H1 (cell line): ENCODE data around the gene ZNF70.

Source experiments
- CREB1 ChIP-seq: IDR thresholded peaks from 2 replicates; pipeline ENCODE4 v1.6.1; 2012; ENCODE audit warnings: inconsistent platforms
- CTBP2 ChIP-seq: IDR thresholded peaks from 2 replicates; pipeline ENCODE4 v1.7.0; 2011; ENCODE audit warnings: borderline replicate concordance, mild to moderate bottlenecking, moderate library complexity, mixed read lengths, low read length; ENCODE audit not compliant: insufficient read depth, insufficient read length
- EP300 ChIP-seq, 2 experiments: IDR thresholded peaks; 1 replicate in 1 of 2; 2 replicates in 1 of 2; pipeline ENCODE4 v1.6.1; 2011 to 2012; ENCODE audit warnings: low read depth in 2 of 2, low read length in 2 of 2, mild to moderate bottlenecking in 2 of 2, borderline replicate concordance in 1 of 2, inconsistent platforms in 1 of 2, moderate library complexity in 1 of 2
- EZH2 ChIP-seq: fragments of 200-600 bp; sonication (generic); IDR thresholded peaks from 2 replicates; pipeline ENCODE4 v1.7.1; 2012; ENCODE audit warnings: low read depth, mild to moderate bottlenecking, moderate library complexity, low read length, inconsistent platforms; ENCODE audit not compliant: severe bottlenecking
- JUN ChIP-seq: IDR thresholded peaks from 2 replicates; pipeline ENCODE4 v1.6.1; 2011; ENCODE audit warnings: low read depth, mild to moderate bottlenecking, improper control_type of control experiment, low read length
- JUND ChIP-seq: IDR thresholded peaks from 2 replicates; pipeline ENCODE4 v1.6.1; 2011; ENCODE audit warnings: mild to moderate bottlenecking, improper control_type of control experiment, low read length
- POLR2A ChIP-seq, 2 experiments: IDR thresholded peaks; 1 replicate in 1 of 2; 2 replicates in 1 of 2; pipeline ENCODE4 v1.6.1; 2011; ENCODE audit warnings: low read depth in 2 of 2, low read length in 2 of 2, mild to moderate bottlenecking in 2 of 2; ENCODE audit errors: control extremely low read depth in 1 of 2
- POLR2AphosphoS5 ChIP-seq: IDR thresholded peaks from 2 replicates; pipeline ENCODE4 v1.6.1; 2011; ENCODE audit warnings: low read depth, low read length
- RAD21 ChIP-seq, 2 experiments: IDR thresholded peaks in 1 of 2; conservative IDR thresholded peaks in 1 of 2; 2 replicates each; pipeline ENCODE4 v1.6.1; 2011; ENCODE audit warnings: low read depth in 2 of 2, low read length in 2 of 2, improper control_type of control experiment in 1 of 2, inconsistent platforms in 1 of 2, mild to moderate bottlenecking in 1 of 2, moderate library complexity in 1 of 2
- SIN3A ChIP-seq, 2 experiments: IDR thresholded peaks in 1 of 2; conservative IDR thresholded peaks in 1 of 2; 2 replicates each; pipeline ENCODE4 v1.6.1; 2011 to 2012; ENCODE audit warnings: low read length in 2 of 2, improper control_type of control experiment in 1 of 2, low read depth in 1 of 2, mild to moderate bottlenecking in 1 of 2
- SUZ12 ChIP-seq: fragments of 200-600 bp; sonication (generic); IDR thresholded peaks from 2 replicates; pipeline ENCODE4 v1.6.1; 2012; ENCODE audit warnings: mild to moderate bottlenecking, inconsistent platforms, low read length, moderate library complexity, mixed read lengths
- TAF1 ChIP-seq: IDR thresholded peaks from 2 replicates; pipeline ENCODE4 v1.6.1; 2011; ENCODE audit warnings: mild to moderate bottlenecking, low read depth, low read length
- TF ChIP-seq, protein P1 (sequence below), 3 experiments: IDR thresholded peaks; 1 replicate in 2 of 3; 2 replicates in 1 of 3; pipeline versions ENCODE4 v1.5.1 to v1.6.1; 2011; ENCODE audit warnings: low read length in 3 of 3, mild to moderate bottlenecking in 3 of 3, inconsistent platforms in 2 of 3, low read depth in 1 of 3, moderate library complexity in 1 of 3; ENCODE audit not compliant: insufficient read depth in 1 of 3; ENCODE audit errors: control extremely low read depth in 1 of 3
- TF ChIP-seq, protein P2 (sequence below): IDR thresholded peaks from 2 replicates; pipeline ENCODE4 v1.6.1; 2012; ENCODE audit warnings: inconsistent platforms

DNA sequence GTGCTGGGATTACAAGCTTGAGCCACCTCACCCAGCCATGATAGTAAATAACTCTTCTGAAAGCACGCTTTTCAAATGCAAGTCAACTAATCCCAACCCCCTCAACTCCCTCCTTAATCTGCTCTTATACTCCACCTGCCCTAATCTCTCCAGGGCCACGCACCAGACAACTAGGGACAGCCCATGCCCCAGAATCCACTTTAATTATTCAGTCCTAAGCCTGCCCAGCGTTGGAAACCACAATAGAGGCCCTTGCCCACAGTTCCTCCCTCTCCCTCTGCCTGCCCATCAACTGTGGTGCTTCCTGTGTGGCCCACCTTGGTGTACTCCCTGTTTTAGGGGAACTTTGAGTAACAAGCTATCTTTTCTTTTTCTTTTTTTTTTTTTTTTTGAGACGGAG is 6.0 kb upstream of the ZNF70 start:
- TF ChIP-seq, protein P1, sequence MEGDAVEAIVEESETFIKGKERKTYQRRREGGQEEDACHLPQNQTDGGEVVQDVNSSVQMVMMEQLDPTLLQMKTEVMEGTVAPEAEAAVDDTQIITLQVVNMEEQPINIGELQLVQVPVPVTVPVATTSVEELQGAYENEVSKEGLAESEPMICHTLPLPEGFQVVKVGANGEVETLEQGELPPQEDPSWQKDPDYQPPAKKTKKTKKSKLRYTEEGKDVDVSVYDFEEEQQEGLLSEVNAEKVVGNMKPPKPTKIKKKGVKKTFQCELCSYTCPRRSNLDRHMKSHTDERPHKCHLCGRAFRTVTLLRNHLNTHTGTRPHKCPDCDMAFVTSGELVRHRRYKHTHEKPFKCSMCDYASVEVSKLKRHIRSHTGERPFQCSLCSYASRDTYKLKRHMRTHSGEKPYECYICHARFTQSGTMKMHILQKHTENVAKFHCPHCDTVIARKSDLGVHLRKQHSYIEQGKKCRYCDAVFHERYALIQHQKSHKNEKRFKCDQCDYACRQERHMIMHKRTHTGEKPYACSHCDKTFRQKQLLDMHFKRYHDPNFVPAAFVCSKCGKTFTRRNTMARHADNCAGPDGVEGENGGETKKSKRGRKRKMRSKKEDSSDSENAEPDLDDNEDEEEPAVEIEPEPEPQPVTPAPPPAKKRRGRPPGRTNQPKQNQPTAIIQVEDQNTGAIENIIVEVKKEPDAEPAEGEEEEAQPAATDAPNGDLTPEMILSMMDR (IDR thresholded peaks at IDR 0.05; ENCODE audit: control extremely low read depth in 1 of 3, insufficient read depth in 1 of 3, low read depth in 1 of 3, low read length in 3 of 3), result no peak
- TF ChIP-seq JUND, result no peak
- TF ChIP-seq, protein P2, sequence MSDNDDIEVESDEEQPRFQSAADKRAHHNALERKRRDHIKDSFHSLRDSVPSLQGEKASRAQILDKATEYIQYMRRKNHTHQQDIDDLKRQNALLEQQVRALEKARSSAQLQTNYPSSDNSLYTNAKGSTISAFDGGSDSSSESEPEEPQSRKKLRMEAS, result no peak
- TF ChIP-seq RAD21 (IDR thresholded peaks at IDR 0.05 in 1 of 2, conservative IDR thresholded peaks at IDR 0.05 in 1 of 2; ENCODE audit: low read depth in 2 of 2, low read length in 2 of 2), result no peak
- TF ChIP-seq POLR2AphosphoS5, result no peak
- TF ChIP-seq JUN, result no peak
- no peak for TF ChIP-seq CREB1
- no peak for TF ChIP-seq TAF1
- TF ChIP-seq EP300 (IDR thresholded peaks at IDR 0.05; ENCODE audit: borderline replicate concordance in 1 of 2, low read depth in 2 of 2, low read length in 2 of 2), result no peak
- TF ChIP-seq EZH2, result no peak
- TF ChIP-seq SIN3A (conservative IDR thresholded peaks at IDR 0.05 in 1 of 2, IDR thresholded peaks at IDR 0.05 in 1 of 2; ENCODE audit: low read depth in 1 of 2, low read length in 2 of 2), result no peak
- TF ChIP-seq SUZ12, result no peak
- TF ChIP-seq CTBP2, result no peak
- TF ChIP-seq POLR2A (IDR thresholded peaks at IDR 0.05; ENCODE audit: control extremely low read depth in 1 of 2, low read depth in 2 of 2, low read length in 2 of 2), result no peak
